Lower leg skin (tissue), 3 donors: ENCODE measurements around the gene SRSF2.

ENCODE experiments used
- CTCF ChIP-seq, 3 donors: fragments of 450-650 bp; IDR thresholded peaks; one replicate each; pipeline ENCODE4 v1.5.1; 2016; ENCODE audit warnings: antibody characterized with exemption in 3 of 3, mild to moderate bottlenecking in 3 of 3, moderate library complexity in 2 of 3
- POLR2A ChIP-seq, 2 donors: fragments of 450-650 bp; IDR thresholded peaks; one replicate each; pipeline ENCODE4 v1.6.1; 2016 to 2017; ENCODE audit warnings: antibody characterized with exemption in 2 of 2, mild to moderate bottlenecking in 1 of 2, moderate library complexity in 1 of 2

- TF ChIP-seq CTCF (IDR thresholded peaks at IDR 0.05) (no peak), POLR2A (IDR thresholded peaks at IDR 0.05) (no peak)
Measured at GRCh38 chr17:76740329-76741118, 3.4 kb upstream of the SRSF2 start.
